ENCODE results near the gene TUBA1B. TPM values are rescaled to one million over a fixed set of nuclear protein-coding genes. Genes with fewer than 3 reads are reported as not detected.

TUBA1B gene
- total RNA-seq, 4 donors from 2014 or later = 199 to 347 (median 240) TPM

GRCh38 chr12:49111206-49111605 is 20.0 kb downstream of the TUBA1B start:
- 43 to 49% methylated on average over 6 of the region's 6 CpGs for WGBS, 2 donors
- no peak for DNase-seq (ENCODE audit: low spot score in 2 of 2)
- intact Hi-C loops (cut with DNase I; ENCODE audit: low total_unique reads) = no loop called here
- TF ChIP-seq POLR2A (IDR thresholded peaks at IDR 0.05) (no peak), CTCF (IDR thresholded peaks at IDR 0.05) (no peak)
- no peak overlapping the region for H3K4me3 ChIP-seq (ENCODE audit: low read depth, poor library complexity, severe bottlenecking)

- DNase-seq (ENCODE audit: low spot score in 2 of 2) = peak; percentile 99
- TF ChIP-seq POLR2A (IDR thresholded peaks at IDR 0.05) = peak in 1 of 2 donors; percentile 10
- TF ChIP-seq CTCF (IDR thresholded peaks at IDR 0.05) = no peak
- 0% methylated on average over 29 to 43 of the region's 43 CpGs for WGBS, 2 donors
- intact Hi-C loops (cut with DNase I; ENCODE audit: low total_unique reads) = no loop called here
- H3K4me3 ChIP-seq (ENCODE audit: low read depth, poor library complexity, severe bottlenecking) = peak within 1 kb of the TSS; percentile 98
These were observed 20.6 kb downstream of the TUBA1B start, which contains the start of gene LMBR1L for GRCh38 chr12:49110464-49111155. LMBR1L (minus strand) TSS chr12:49110847; CDS start chr12:49110555, 292 bp downstream.

- 4% methylated on average over 27 to 30 of the region's 33 CpGs for WGBS, 2 donors
- intact Hi-C loops (cut with DNase I; ENCODE audit: low total_unique reads) = no loop called here
- H3K4me3 ChIP-seq (ENCODE audit: low read depth, poor library complexity, severe bottlenecking) = peak overlapping the region; percentile 98
- TF ChIP-seq POLR2A (IDR thresholded peaks at IDR 0.05) = no peak
- no peak for TF ChIP-seq CTCF (IDR thresholded peaks at IDR 0.05)
- peak in 1 of 2 donors; percentile 86 for DNase-seq (ENCODE audit: low spot score in 2 of 2)
These were observed 21.3 kb downstream of the TUBA1B start for GRCh38 chr12:49109641-49110463.

- WGBS, 2 donors = 25 to 27% methylated on average over 3 to 4 of the region's 4 CpGs
- no peak overlapping the region for H3K4me3 ChIP-seq (ENCODE audit: low read depth, poor library complexity, severe bottlenecking)
- intact Hi-C loops (cut with DNase I; ENCODE audit: low total_unique reads) = no loop called here
- no peak for TF ChIP-seq POLR2A (IDR thresholded peaks at IDR 0.05)
- no peak for TF ChIP-seq CTCF (IDR thresholded peaks at IDR 0.05)
- DNase-seq (ENCODE audit: low spot score in 2 of 2) = peak; percentile 49 to 89
These were observed 22.2 kb downstream of the TUBA1B start for GRCh38 chr12:49108958-49109404.

GRCh38 chr12:49105504-49106084 is 25.6 kb downstream of the TUBA1B start:
- TF ChIP-seq CTCF (IDR thresholded peaks at IDR 0.05) = no peak
- no peak for TF ChIP-seq POLR2A (IDR thresholded peaks at IDR 0.05)
- H3K4me3 ChIP-seq (ENCODE audit: low read depth, poor library complexity, severe bottlenecking) = no peak overlapping the region
- intact Hi-C loops (cut with DNase I; ENCODE audit: low total_unique reads) = no loop called here
- 38 to 52% methylated on average over 9 of the region's 9 CpGs for WGBS, 2 donors
- no peak for DNase-seq (ENCODE audit: low spot score in 2 of 2)
